Esophagus squamous epithelium (tissue), 5 donors: ENCODE results near the gene S100A16. TPM values are rescaled to one million over a fixed set of nuclear protein-coding genes. Genes with fewer than 3 reads are reported as not detected.

Experiments used
- DNase-seq: peaks from one replicate; lab custom pipeline; 2025; lab: John Stamatoyannopoulos, UW
- H3K27ac ChIP-seq, 4 donors: fragments of 200-600 bp; sonication (generic); one replicate each; pipeline ENCODE4 v1.5.1; 2016 to 2019; ENCODE audit warnings: mild to moderate bottlenecking in 1 of 4
- H3K27me3 ChIP-seq, 4 donors: fragments of 200-600 bp; sonication (generic); 1 replicate in 3 of 4; 2 replicates in 1 of 4; pipeline versions ENCODE4 v1.5.1 to v1.6.0; 2017 to 2021; ENCODE audit warnings: antibody characterized with exemption in 1 of 4
- H3K36me3 ChIP-seq, 3 donors: fragments of 200-600 bp; sonication (generic); one replicate each; pipeline ENCODE4 v1.5.1; 2016 to 2019
- H3K4me1 ChIP-seq, 3 donors: fragments of 200-600 bp; sonication (generic); one replicate each; pipeline ENCODE4 v1.5.1; 2017 to 2019
- H3K4me3 ChIP-seq, 4 donors: fragments of 200-600 bp; sonication (generic); 1 replicate in 3 of 4; 2 replicates in 1 of 4; pipeline ENCODE4 v1.5.1; 2016 to 2019; ENCODE audit warnings: mild to moderate bottlenecking in 2 of 4, moderate library complexity in 1 of 4
- H3K9me3 ChIP-seq, 3 donors: fragments of 200-600 bp; sonication (generic); one replicate each; pipeline ENCODE4 v1.5.1; 2016 to 2019
- CTCF ChIP-seq, 6 experiments: fragments of 450-650 bp in 4 of 6; fragments of 200-600 bp in 2 of 6; sonication (generic) in 2 of 6; IDR thresholded peaks; one replicate each; pipeline ENCODE4 v1.5.1; 2016 to 2019; ENCODE audit warnings: antibody characterized with exemption in 6 of 6, mild to moderate bottlenecking in 4 of 6, moderate library complexity in 4 of 6
- POLR2A ChIP-seq, 4 donors: fragments of 450-650 bp; IDR thresholded peaks; one replicate each; pipeline ENCODE4 v1.6.1; 2017; ENCODE audit warnings: antibody characterized with exemption in 4 of 4, mild to moderate bottlenecking in 4 of 4, moderate library complexity in 3 of 4
- WGBS, 2 donors: methylation state at CpG; one replicate each; pipeline ENCODE4 v1.1.5; 2018; 5-methylcytosine and 5-hydroxymethylcytosine counted together
- intact Hi-C: fragments of 100-400 bp; cut with DNase I; formaldehyde crosslinking; loops from one replicate; pipeline ENCODE4 v1.15.0; 2022
- total RNA-seq, 4 donors: library from RNA; depleted of rRNA; stranded (reverse); fragments of >200 nt; gene quantifications; one replicate each; pipeline ENCODE4 v1.1.0, GENCODE V29; 2016
- donor health status: DM: yes; HTN: yes; CAD: no.

The S100A16 gene
- total RNA-seq, 4 donors from 2014 or later, result 1,372 to 2,409 (median 2,158) TPM

- DNase-seq, result no peak
- no peaks in the 10 kb centered on the region for H3K27me3 ChIP-seq
- peaks cover 20 to 44% (median 21%) of the 10 kb centered on the region in 3 donors for H3K4me1 ChIP-seq
- intact Hi-C loops, result no loop called here
- no peaks in the 10 kb centered on the region for H3K9me3 ChIP-seq
- WGBS, 2 donors, result 31 to 42% methylated on average over 2 to 3 of the region's 3 CpGs
- peak overlapping the region; percentile 34 to 73 (median 54) for H3K4me3 ChIP-seq
- peak overlapping the region; percentile 83 to 96 (median 88) for H3K27ac ChIP-seq
- no peak for TF ChIP-seq POLR2A (IDR thresholded peaks at IDR 0.05)
- no peak for TF ChIP-seq CTCF (IDR thresholded peaks at IDR 0.05)
- H3K36me3 ChIP-seq, result peaks cover 0 to 29% (median 0%) of the 10 kb centered on the region in 3 donors
Measured at GRCh38 chr1:153626477-153626903, 13.6 kb upstream of the S100A16 start.

- H3K9me3 ChIP-seq, result no peaks in the 10 kb centered on the region
- 90 to 93% methylated on average over 9 to 10 of the region's 10 CpGs for WGBS, 2 donors
- peaks cover 0 to 36% (median 3%) of the 10 kb centered on the region in 3 donors for H3K36me3 ChIP-seq
- peaks cover 20 to 42% (median 21%) of the 10 kb centered on the region in 3 donors for H3K4me1 ChIP-seq
- no peak for DNase-seq
- H3K27me3 ChIP-seq, result no peaks in the 10 kb centered on the region
- peak overlapping the region in 1 of 4 donors; percentile 91 for H3K27ac ChIP-seq
- intact Hi-C loops, result no loop called here
- no peak overlapping the region for H3K4me3 ChIP-seq
- no peak for TF ChIP-seq POLR2A (IDR thresholded peaks at IDR 0.05)
- no peak for TF ChIP-seq CTCF (IDR thresholded peaks at IDR 0.05)
Measured at GRCh38 chr1:153624965-153625611, 12.2 kb upstream of the S100A16 start.

GRCh38 chr1:153623101-153623500 is 10.2 kb upstream of the S100A16 start:
- H3K4me3 ChIP-seq, result no peak overlapping the region
- H3K27me3 ChIP-seq, result no peaks in the 10 kb centered on the region
- peaks cover 0 to 51% (median 4%) of the 10 kb centered on the region in 3 donors for H3K36me3 ChIP-seq
- H3K4me1 ChIP-seq, result peaks cover 16 to 48% (median 22%) of the 10 kb centered on the region in 3 donors
- intact Hi-C loops, result no loop called here
- TF ChIP-seq CTCF (IDR thresholded peaks at IDR 0.05) (no peak), POLR2A (IDR thresholded peaks at IDR 0.05) (no peak)
- DNase-seq, result no peak
- H3K27ac ChIP-seq, result no peak overlapping the region
- 68 to 84% methylated on average over 7 of the region's 7 CpGs for WGBS, 2 donors
- no peaks in the 10 kb centered on the region for H3K9me3 ChIP-seq

- Histone ChIP-seq H3K36me3 (peaks cover 0 to 39% (median 4%) of the 10 kb centered on the region in 3 donors), H3K4me1 (peaks cover 4 to 52% (median 25%) of the 10 kb centered on the region in 3 donors), H3K27me3 (no peaks in the 10 kb centered on the region), H3K9me3 (no peaks in the 10 kb centered on the region), H3K4me3 (no peak overlapping the region), H3K27ac (peak overlapping the region in 2 of 4 donors; percentile 92 to 96)
- intact Hi-C loops, result no loop called here
- TF ChIP-seq CTCF (IDR thresholded peaks at IDR 0.05) (no peak), POLR2A (IDR thresholded peaks at IDR 0.05) (no peak)
- DNase-seq, result no peak
- WGBS, 2 donors, result 73 to 94% methylated on average over 2 to 6 of the region's 6 CpGs
Measured at GRCh38 chr1:153619171-153619570, 6.2 kb upstream of the S100A16 start.

GRCh38 chr1:153617663-153618062 is 4.7 kb upstream of the S100A16 start:
- H3K36me3 ChIP-seq, result peaks cover 0 to 31% (median 4%) of the 10 kb centered on the region in 3 donors
- no peaks in the 10 kb centered on the region for H3K27me3 ChIP-seq
- H3K4me1 ChIP-seq, result peaks cover 4 to 65% (median 28%) of the 10 kb centered on the region in 3 donors
- intact Hi-C loops, result no loop called here
- H3K9me3 ChIP-seq, result no peaks in the 10 kb centered on the region
- TF ChIP-seq CTCF (IDR thresholded peaks at IDR 0.05) (peak in 4 of 6 experiments; percentile 63 to 83 (median 80)), POLR2A (IDR thresholded peaks at IDR 0.05) (no peak)
- H3K27ac ChIP-seq, result peak overlapping the region; percentile 92 to 96 (median 94)
- peak overlapping the region in 1 of 4 donors; percentile 76 for H3K4me3 ChIP-seq
- WGBS, 2 donors, result 0% methylated on average over 1 of the region's 6 CpGs; no CpG with 5 or more reads in 1 of the 2 donors
- DNase-seq, result no peak
